Vagina (tissue), 2 donors: ENCODE data around the gene ATP2C2.

ENCODE experiments used
- POLR2A ChIP-seq, 2 donors: fragments of 450-650 bp; IDR thresholded peaks; one replicate each; pipeline ENCODE4 v1.6.1; 2017; ENCODE audit warnings: antibody characterized with exemption in 2 of 2, mild to moderate bottlenecking in 2 of 2, moderate library complexity in 2 of 2
- POLR2AphosphoS5 ChIP-seq, 2 donors: sonication (generic); formaldehyde crosslinking; IDR thresholded peaks; one replicate each; pipeline ENCODE4 v1.9.0; 2017; ENCODE audit warnings: antibody characterized with exemption in 2 of 2, mild to moderate bottlenecking in 2 of 2, low read depth in 1 of 2; ENCODE audit not compliant: insufficient read depth in 1 of 2
- TF ChIP-seq, protein P1 (sequence below), 3 experiments: fragments of 450-650 bp in 2 of 3; fragments of 200-600 bp in 1 of 3; sonication (generic) in 1 of 3; IDR thresholded peaks; one replicate each; pipeline ENCODE4 v1.5.1; 2017 to 2019; ENCODE audit warnings: antibody characterized with exemption in 3 of 3, mild to moderate bottlenecking in 2 of 3, moderate library complexity in 2 of 3

GRCh38 chr16:84404936-84405639, 36.8 kb downstream of the ATP2C2 start:
- TF ChIP-seq, protein P1, sequence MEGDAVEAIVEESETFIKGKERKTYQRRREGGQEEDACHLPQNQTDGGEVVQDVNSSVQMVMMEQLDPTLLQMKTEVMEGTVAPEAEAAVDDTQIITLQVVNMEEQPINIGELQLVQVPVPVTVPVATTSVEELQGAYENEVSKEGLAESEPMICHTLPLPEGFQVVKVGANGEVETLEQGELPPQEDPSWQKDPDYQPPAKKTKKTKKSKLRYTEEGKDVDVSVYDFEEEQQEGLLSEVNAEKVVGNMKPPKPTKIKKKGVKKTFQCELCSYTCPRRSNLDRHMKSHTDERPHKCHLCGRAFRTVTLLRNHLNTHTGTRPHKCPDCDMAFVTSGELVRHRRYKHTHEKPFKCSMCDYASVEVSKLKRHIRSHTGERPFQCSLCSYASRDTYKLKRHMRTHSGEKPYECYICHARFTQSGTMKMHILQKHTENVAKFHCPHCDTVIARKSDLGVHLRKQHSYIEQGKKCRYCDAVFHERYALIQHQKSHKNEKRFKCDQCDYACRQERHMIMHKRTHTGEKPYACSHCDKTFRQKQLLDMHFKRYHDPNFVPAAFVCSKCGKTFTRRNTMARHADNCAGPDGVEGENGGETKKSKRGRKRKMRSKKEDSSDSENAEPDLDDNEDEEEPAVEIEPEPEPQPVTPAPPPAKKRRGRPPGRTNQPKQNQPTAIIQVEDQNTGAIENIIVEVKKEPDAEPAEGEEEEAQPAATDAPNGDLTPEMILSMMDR (IDR thresholded peaks at IDR 0.05) = no peak
- TF ChIP-seq POLR2AphosphoS5 (IDR thresholded peaks at IDR 0.05; ENCODE audit: insufficient read depth in 1 of 2, low read depth in 1 of 2) (peak in 1 of 2 donors; percentile 12), POLR2A (IDR thresholded peaks at IDR 0.05) (no peak)
